Heart right ventricle (tissue), 16 donors: Measurements from ENCODE around the gene HCCS. TPM values are rescaled to one million over a fixed set of nuclear protein-coding genes. Genes with fewer than 3 reads are reported as not detected.

Experiments used
- ATAC-seq, 8 donors: fragments of 200-7000 bp; cut with Tn5 transposase; one replicate each; pipeline ENCODE4 v1.9.1; 2020; ENCODE audit warnings: mild to moderate bottlenecking in 8 of 8, moderate library complexity in 8 of 8, moderate number of reproducible peaks in 1 of 8
- DNase-seq, 2 donors: peaks; one replicate each; pipeline ENCODE4 v3.0.0-alpha.2; 2020
- H3K27ac ChIP-seq, 10 donors: fragments of 200-600 bp; sonication (generic) in 2 of 10; one replicate each; pipeline versions ENCODE4 v1.5.0 to v1.8.0; 2020 to 2022; ENCODE audit warnings: mild to moderate bottlenecking in 3 of 10
- H3K27me3 ChIP-seq, 7 donors: fragments of 200-600 bp; one replicate each; pipeline ENCODE4 v1.8.0; 2021 to 2022; ENCODE audit warnings: mild to moderate bottlenecking in 2 of 7
- H3K36me3 ChIP-seq, 9 donors: fragments of 200-600 bp; sonication (generic) in 1 of 9; one replicate each; pipeline versions ENCODE4 v1.5.0 to v1.8.0; 2020 to 2022; ENCODE audit warnings: mild to moderate bottlenecking in 2 of 9
- H3K4me1 ChIP-seq, 9 donors: fragments of 200-600 bp; sonication (generic) in 1 of 9; one replicate each; pipeline versions ENCODE4 v1.5.0 to v1.8.0; 2020 to 2022; ENCODE audit warnings: mild to moderate bottlenecking in 4 of 9
- H3K4me3 ChIP-seq, 10 donors: fragments of 200-600 bp; sonication (generic) in 2 of 10; one replicate each; pipeline versions ENCODE4 v1.5.0 to v1.8.0; 2020 to 2022; ENCODE audit warnings: mild to moderate bottlenecking in 7 of 10, moderate library complexity in 2 of 10
- H3K9me3 ChIP-seq, 11 donors: fragments of 200-600 bp in 10 of 11; sonication (generic) in 2 of 11; one replicate each; pipeline versions ENCODE4 v1.5.0 to v1.8.0; 2013 to 2022; ENCODE audit warnings: mild to moderate bottlenecking in 2 of 11, control low read depth in 1 of 11, moderate library complexity in 1 of 11
- CTCF ChIP-seq, 9 donors: fragments of 200-600 bp; sonication (generic) in 2 of 9; IDR thresholded peaks; one replicate each; pipeline versions ENCODE4 v1.5.0 to v1.8.0; 2021 to 2022; ENCODE audit warnings: antibody characterized with exemption in 9 of 9, mild to moderate bottlenecking in 5 of 9, moderate library complexity in 1 of 9
- WGBS, 2 donors: extraction: QIAGEN DNeasy Blood & Tissue Kit; methylation state at CpG; one replicate each; pipeline ENCODE4 v1.1.7; 2013; ENCODE audit warnings: inconsistent platforms in 1 of 2; 5-methylcytosine and 5-hydroxymethylcytosine counted together
- intact Hi-C, 10 donors: fragments of 100-400 bp; cut with DNase I; formaldehyde crosslinking; loops; one replicate each; pipeline versions ENCODE4 v1.11.1 to v1.14.2; 2022
- polyA plus RNA-seq, 2 donors: library from polyadenylated mRNA; stranded (reverse); fragments of 200-250 nt; gene quantifications; one replicate each; pipeline ENCODE4 v1.2.3, GENCODE V29; 2013
- total RNA-seq, 10 donors: library from RNA; stranded (reverse); fragmentation: NEBNext Ultra II Directional in 3 of 10; extraction: Animal tissue kit (Norgen Biotek cat#: 25700) in 3 of 10; gene quantifications; one replicate each; pipeline versions ENCODE4 v1.2.1 to v1.2.4, GENCODE V29; 2021 to 2023
- donor health status: Arrhythmogenic right ventricular cardiomyopathy.
- donor health status: ischemic (EF 13 %, LVEDD 7.1; RV severe dilation, severe dysfunction).
- donor health status: healthy with polysubstance abuse.
- donor health status: DM: no; HTN: yes; CAD: no.
- donor health status: DM: no; HTN: no; CAD: no.
- donor health status: ischemic (EF 25% LVEDD 6.9; RV normal size, moderate dysfunction).
- donor health status: ischemic (EF 25% LVEDD 5.7; RV mildly dilated, moderate dysfunction).
- donor health status: healthy.
- donor health status: DM: yes; HTN: yes; CAD: no.
- donor health status: Ischemic cardiomyopathy.
- donor health status: ischemic (EF 35%, LVEDD 5.7; RV mildly dilated, moderate dysfunction).
- donor health status: nonischemic (EF 11% LVEDD 7.7; RV severe dilation, severe dysfunction).
- donor health status: DM: yes; HTN: yes; CAD: no.
- donor health status: PGD.
- donor health status: ischemic (EF 29% LVEDD 5.4; RV normal size, mild dysfunction).
- donor health status: nonischemic (EF 23%, LVEDD 6.1; RV moderate dilation, normal function).

Gene HCCS
- total and polyA plus RNA-seq, 12 donors, result 21.1 to 67.0 (median 59.9) TPM

- peaks cover 0 to 2% (median 0%) of the 10 kb centered on the region in 9 donors for H3K4me1 ChIP-seq
- no peaks in the 10 kb centered on the region for H3K9me3 ChIP-seq
- DNase-seq (no peak), ATAC-seq (no peak)
- no peak for TF ChIP-seq CTCF (IDR thresholded peaks at IDR 0.05)
- peaks cover 0 to 2% (median 0%) of the 10 kb centered on the region in 7 donors for H3K27me3 ChIP-seq
- intact Hi-C loops, result no loop called here
- 91% methylated on average over 3 of the region's 3 CpGs for WGBS, 2 donors
- no peaks in the 10 kb centered on the region for H3K36me3 ChIP-seq
- no peak overlapping the region for H3K4me3 ChIP-seq
- H3K27ac ChIP-seq, result no peak overlapping the region
Measured at GRCh38 chrX:11130136-11130535, 19.0 kb downstream of the HCCS start.

DNA sequence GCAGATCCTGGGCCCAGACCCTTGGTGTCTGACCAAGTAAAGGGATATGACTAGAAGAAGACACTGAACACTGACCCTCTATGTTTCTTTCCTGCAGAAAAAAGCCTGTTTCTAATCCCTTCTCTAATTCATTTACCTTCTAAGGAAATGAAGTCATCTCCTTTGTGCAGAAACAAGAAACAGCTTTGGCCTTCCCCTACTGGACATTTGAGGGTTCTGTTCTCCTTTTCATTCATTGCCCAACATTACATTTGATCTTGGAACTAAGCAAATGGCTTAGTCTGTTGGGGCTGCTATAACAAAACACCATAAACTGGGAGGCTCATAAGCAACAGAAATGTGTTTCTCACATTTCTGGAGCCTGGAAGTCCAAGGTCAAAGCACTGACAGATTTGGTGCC, 20.0 kb downstream of the HCCS start:
- Histone ChIP-seq H3K27me3 (peaks cover 0 to 4% (median 0%) of the 10 kb centered on the region in 7 donors), H3K27ac (no peak overlapping the region), H3K4me1 (peaks cover 0 to 3% (median 0%) of the 10 kb centered on the region in 9 donors), H3K9me3 (no peaks in the 10 kb centered on the region), H3K4me3 (no peak overlapping the region), H3K36me3 (no peaks in the 10 kb centered on the region)
- no peak for DNase-seq
- intact Hi-C loops, result no loop called here
- TF ChIP-seq CTCF (IDR thresholded peaks at IDR 0.05), result no peak
- ATAC-seq, result no peak

GRCh38 chrX:11135564-11136185, 24.5 kb downstream of the HCCS start:
- DNase-seq, result no peak
- Histone ChIP-seq H3K27me3 (peaks cover 0 to 23% (median 0%) of the 10 kb centered on the region in 7 donors), H3K27ac (no peak overlapping the region), H3K9me3 (no peaks in the 10 kb centered on the region), H3K4me3 (no peak overlapping the region), H3K4me1 (peaks cover 0 to 3% (median 0%) of the 10 kb centered on the region in 9 donors), H3K36me3 (no peaks in the 10 kb centered on the region)
- TF ChIP-seq CTCF (IDR thresholded peaks at IDR 0.05), result no peak
- ATAC-seq, result no peak
- WGBS, 2 donors, result 59 to 64% methylated on average over 2 of the region's 2 CpGs
- intact Hi-C loops, result loop anchor here in 2 of 10 donors (5.0 kb wide), 1 partner anchor 948 kb away; no protein-coding TSS in a partner anchor

DNA sequence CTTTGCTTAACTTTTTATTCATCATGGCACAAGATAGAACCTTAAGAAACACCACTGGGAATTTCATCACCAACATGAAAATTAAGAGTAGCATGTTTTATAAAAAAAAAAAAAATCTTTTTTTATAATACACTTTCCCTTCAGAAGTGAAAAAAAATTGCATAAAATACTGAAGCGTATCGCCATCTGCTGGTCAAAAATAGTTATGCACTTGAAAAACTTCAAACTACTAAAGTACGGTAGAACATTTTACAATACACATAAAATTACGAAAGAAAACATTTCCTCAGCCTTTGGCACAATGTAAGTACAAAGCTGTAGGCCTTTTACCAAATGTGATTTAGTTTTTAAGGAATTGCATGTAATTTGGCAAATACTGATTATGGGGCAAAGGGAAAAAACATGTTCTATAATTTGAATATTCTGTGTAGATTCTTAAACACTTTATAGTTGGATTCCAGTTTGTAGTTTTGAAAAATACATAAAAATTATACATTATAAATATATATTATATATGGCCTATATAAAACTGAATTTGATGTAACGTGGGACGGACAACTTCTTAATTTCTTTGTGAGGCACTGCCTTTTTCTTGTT, 26.5 kb downstream of the HCCS start:
- DNase-seq (no peak), ATAC-seq (no peak)
- 35 to 43% methylated on average over 6 of the region's 6 CpGs for WGBS, 2 donors
- Histone ChIP-seq H3K27ac (no peak overlapping the region), H3K9me3 (no peaks in the 10 kb centered on the region), H3K27me3 (peaks cover 0 to 25% (median 0%) of the 10 kb centered on the region in 7 donors), H3K36me3 (no peaks in the 10 kb centered on the region), H3K4me3 (no peak overlapping the region), H3K4me1 (peaks cover 0 to 3% (median 0%) of the 10 kb centered on the region in 9 donors)
- intact Hi-C loops, result loop anchor here in 3 of 10 donors (2.0 to 5.0 kb wide), 2 partner anchors 949 to 950 kb away; no protein-coding TSS in a partner anchor
- peak; percentile 25 to 81 (median 67) for TF ChIP-seq CTCF (IDR thresholded peaks at IDR 0.05)
